Activated CD4-positive, alpha-beta T cell treated with anti-CD3 and anti-CD28 coated beads, Interleukin-2, amount 10 ng/mL, durations not matched to agents 7 days and 5 days (primary cell): ENCODE data around the gene UBE2E1. TPM values are rescaled to one million over a fixed set of nuclear protein-coding genes. Genes with fewer than 3 reads are reported as not detected.

Source experiments
- CTCF ChIA-PET: fragments of 350-600 bp; sonication (Branson Sonifier 250); formaldehyde crosslinking; loops from one replicate; lab custom pipeline; 2021; ENCODE audit warnings: antibody characterized with exemption; lab: Charles Lee
- POLR2A ChIA-PET: fragments of 350-600 bp; sonication (Branson Sonifier 250); formaldehyde crosslinking; loops from one replicate; lab custom pipeline; 2021; ENCODE audit warnings: antibody characterized with exemption; lab: Charles Lee
- DNase-seq: peaks from one replicate; pipeline ENCODE4 v3.0.0-alpha.2; 2020
- H3K27ac Mint-ChIP-seq: one replicate; pipeline ENCODE4 v1.8.0; 2021; ENCODE audit warnings: mild to moderate bottlenecking, moderate library complexity, mixed read lengths
- H3K27me3 Mint-ChIP-seq: one replicate; pipeline ENCODE4 v1.8.0; 2021; ENCODE audit warnings: mixed read lengths
- H3K36me3 Mint-ChIP-seq: one replicate; pipeline ENCODE4 v1.8.0; 2021; ENCODE audit warnings: low read depth, mixed read lengths
- H3K4me1 Mint-ChIP-seq: one replicate; pipeline ENCODE4 v1.8.0; 2021; ENCODE audit warnings: mixed read lengths
- H3K4me3 Mint-ChIP-seq: one replicate; pipeline ENCODE4 v1.8.0; 2021; ENCODE audit warnings: mild to moderate bottlenecking, moderate library complexity, mixed read lengths
- H3K9me3 Mint-ChIP-seq: one replicate; pipeline ENCODE4 v1.8.0; 2021; ENCODE audit warnings: mixed read lengths
- total RNA-seq, 2 experiments: library from RNA; stranded (reverse); gene quantifications; one replicate each; pipeline ENCODE4 v1.2.3, GENCODE V29; 2021

Gene UBE2E1
- total RNA-seq, 2 experiments from 2014 or later, result 65.5 to 66.1 TPM

DNA sequence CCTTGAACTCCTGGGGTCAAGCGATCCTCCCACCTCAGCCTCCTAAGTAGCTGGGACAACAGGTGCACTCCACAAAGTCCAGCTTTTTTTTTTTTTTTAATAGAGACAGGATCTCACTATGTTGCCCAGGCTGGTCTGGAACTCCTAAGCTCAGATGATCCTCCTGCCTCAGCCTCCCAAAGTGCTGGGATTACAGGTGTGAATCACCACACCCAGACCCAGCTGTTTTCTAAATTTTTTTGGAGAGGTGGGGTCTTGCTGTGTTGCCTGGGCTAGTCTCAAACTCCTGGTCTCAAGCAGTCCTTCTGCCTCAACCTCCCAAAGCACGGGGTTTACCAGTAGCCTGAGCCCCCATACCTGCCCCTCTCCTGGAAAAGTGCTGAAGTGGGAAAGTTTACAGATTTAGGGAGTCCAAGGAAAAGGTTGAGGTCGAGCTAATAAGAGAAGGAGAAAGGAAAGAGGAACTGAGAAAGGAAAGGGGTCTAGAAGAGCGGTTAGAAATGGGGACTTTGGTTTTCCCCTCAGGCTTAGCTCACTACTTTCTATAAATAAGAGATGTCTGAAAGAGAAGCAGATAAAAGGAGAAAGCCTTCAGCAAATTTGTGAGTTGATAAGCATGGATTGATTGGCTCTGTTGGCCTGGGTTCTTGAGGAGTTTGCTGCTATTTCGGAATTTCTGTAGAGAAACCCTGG is 23.6 kb downstream of the UBE2E1 start:
- Mint-ChIP-seq H3K4me1 (peaks cover 24% of the 10 kb centered on the region), H3K4me3 (no peak overlapping the region), H3K27me3 (no peaks in the 10 kb centered on the region), H3K36me3 (peaks cover 6% of the 10 kb centered on the region), H3K9me3 (no peaks in the 10 kb centered on the region), H3K27ac (no peak overlapping the region)
- CTCF ChIA-PET, result interaction anchor here (0.6 to 0.7 kb wide), 2 partner anchors 18 to 365 kb away, joined by 3 to 4 read pairs; no protein-coding TSS in a partner anchor
- DNase-seq, result no peak
- POLR2A ChIA-PET, result interaction anchor here (0.8 kb wide), 1 partner anchor 88 kb away, joined by 5 read pairs; the partner anchor contains the start of genes NKIRAS1 and RPL15

DNA sequence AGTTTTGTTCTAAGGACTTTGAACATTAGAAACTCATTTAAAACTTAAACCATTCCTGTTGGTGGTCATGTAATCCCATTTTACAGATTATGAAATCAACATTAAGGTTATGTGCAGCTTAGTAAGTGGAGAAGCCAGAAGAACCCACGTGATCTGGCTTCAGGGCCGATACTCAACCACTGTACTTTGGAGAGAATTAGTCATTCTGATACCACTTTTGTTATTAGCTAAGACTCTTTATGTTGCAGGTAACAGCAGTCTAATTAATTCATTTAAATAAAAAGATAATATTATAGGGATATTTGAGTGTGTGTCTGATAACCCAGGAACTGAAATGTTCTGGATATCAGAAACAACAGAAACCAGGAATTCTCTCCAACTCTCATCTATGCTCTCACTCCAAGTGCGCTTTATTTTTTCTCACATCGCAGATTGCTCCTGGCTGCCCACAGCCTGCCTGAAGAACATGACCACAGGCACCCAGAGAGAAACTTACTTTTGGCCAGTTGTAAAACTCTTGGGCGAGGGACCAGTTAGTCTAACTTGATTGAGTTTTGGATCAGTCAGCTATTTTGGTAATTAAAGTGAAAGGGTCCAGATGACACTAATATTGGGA is 25.2 kb downstream of the UBE2E1 start:
- POLR2A ChIA-PET, result no interaction called here

DNA sequence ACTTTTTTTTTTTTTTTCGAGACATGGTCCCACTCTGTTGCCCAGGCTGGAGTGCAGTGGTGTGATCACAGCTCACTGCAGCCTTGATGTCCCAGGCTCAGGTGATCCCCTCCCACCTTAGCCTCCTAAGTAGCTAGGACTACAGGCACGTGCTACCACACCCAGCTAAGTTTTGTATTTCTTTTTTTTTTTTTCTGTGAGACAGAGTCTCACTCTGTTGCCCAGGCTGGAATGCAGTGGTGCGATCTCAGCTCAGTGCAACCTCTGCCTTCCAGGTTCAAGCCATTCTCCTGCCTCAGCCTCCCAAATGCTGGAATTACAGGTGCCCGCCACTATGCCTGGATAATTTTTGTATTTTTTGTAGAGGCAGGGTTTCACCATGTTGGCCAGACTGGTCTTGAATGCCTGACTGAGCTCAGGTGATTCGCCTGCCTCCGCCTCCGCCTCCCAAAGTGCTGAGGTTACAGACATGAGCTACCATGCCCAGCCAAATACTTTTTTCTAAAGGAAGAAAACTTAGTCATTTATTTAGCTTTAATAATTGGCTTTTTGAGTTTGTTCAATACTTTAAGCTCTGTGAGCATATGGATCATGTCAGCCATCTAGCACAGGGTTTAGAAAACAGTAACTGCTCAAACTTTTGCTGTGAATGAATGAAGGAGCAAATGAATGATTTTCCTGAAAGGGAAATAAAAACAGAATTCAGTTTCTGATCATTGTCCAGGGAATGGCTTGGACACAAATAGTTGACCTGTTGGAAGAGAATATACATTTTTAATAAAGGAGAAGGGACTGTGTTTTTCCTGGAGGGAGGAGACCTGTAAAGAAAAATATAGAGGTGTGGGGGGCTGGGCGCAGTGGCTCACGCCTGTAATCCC is 26.0 kb downstream of the UBE2E1 start:
- Mint-ChIP-seq H3K4me3 (no peak overlapping the region), H3K27ac (no peak overlapping the region), H3K4me1 (peaks cover 19% of the 10 kb centered on the region), H3K9me3 (no peaks in the 10 kb centered on the region), H3K27me3 (no peaks in the 10 kb centered on the region), H3K36me3 (peaks cover 2% of the 10 kb centered on the region)
- no peak for DNase-seq
- CTCF ChIA-PET, result interaction anchor here (0.6 to 1.1 kb wide), 3 partner anchors 13 to 751 kb away, joined by 3 to 4 read pairs (median 3); no protein-coding TSS in a partner anchor
- POLR2A ChIA-PET, result interaction anchor here (0.6 kb wide), 1 partner anchor 25 kb away, joined by 3 read pairs; no protein-coding TSS in a partner anchor

More for the DNA sequence above, 25.2 kb downstream of the UBE2E1 start:
- Mint-ChIP-seq H3K36me3 (peaks cover 6% of the 10 kb centered on the region), H3K9me3 (no peaks in the 10 kb centered on the region), H3K4me3 (no peak overlapping the region), H3K27me3 (no peaks in the 10 kb centered on the region), H3K4me1 (peaks cover 22% of the 10 kb centered on the region), H3K27ac (no peak overlapping the region)
- no peak for DNase-seq
- CTCF ChIA-PET, result interaction anchor here (0.6 to 1.1 kb wide), 2 partner anchors 19 to 751 kb away, joined by 3 to 4 read pairs; no protein-coding TSS in a partner anchor

DNA sequence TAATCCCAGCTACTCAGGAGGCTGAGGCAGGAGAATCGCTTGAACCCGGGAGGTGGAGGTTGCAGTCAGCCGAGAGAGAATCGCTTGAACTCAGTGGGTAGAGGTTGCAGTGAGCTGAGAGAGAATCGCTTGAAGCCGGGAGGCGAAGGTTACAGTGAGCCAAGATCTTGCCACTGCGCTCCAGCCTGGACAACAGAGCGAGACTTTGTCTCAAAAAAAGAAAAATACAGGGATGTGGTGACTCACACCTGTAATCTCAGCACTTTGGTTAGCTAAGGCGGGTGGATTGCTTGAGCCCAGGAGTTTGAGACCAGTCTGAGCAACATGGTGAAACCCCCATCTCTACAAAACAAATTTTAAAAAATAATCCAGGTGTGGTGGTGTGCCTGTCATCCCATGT is 26.8 kb downstream of the UBE2E1 start:
- ChIA-PET CTCF (interaction anchor here (1.1 kb wide), 2 partner anchors 12 to 21 kb away, joined by 3 read pairs; no protein-coding TSS in a partner anchor), POLR2A (interaction anchor here (0.6 kb wide), 1 partner anchor 25 kb away, joined by 3 read pairs; no protein-coding TSS in a partner anchor)
- Mint-ChIP-seq H3K4me1 (peaks cover 19% of the 10 kb centered on the region), H3K9me3 (no peaks in the 10 kb centered on the region), H3K27ac (no peak overlapping the region), H3K36me3 (peaks cover 2% of the 10 kb centered on the region), H3K27me3 (no peaks in the 10 kb centered on the region), H3K4me3 (no peak overlapping the region)
- DNase-seq, result no peak

DNA sequence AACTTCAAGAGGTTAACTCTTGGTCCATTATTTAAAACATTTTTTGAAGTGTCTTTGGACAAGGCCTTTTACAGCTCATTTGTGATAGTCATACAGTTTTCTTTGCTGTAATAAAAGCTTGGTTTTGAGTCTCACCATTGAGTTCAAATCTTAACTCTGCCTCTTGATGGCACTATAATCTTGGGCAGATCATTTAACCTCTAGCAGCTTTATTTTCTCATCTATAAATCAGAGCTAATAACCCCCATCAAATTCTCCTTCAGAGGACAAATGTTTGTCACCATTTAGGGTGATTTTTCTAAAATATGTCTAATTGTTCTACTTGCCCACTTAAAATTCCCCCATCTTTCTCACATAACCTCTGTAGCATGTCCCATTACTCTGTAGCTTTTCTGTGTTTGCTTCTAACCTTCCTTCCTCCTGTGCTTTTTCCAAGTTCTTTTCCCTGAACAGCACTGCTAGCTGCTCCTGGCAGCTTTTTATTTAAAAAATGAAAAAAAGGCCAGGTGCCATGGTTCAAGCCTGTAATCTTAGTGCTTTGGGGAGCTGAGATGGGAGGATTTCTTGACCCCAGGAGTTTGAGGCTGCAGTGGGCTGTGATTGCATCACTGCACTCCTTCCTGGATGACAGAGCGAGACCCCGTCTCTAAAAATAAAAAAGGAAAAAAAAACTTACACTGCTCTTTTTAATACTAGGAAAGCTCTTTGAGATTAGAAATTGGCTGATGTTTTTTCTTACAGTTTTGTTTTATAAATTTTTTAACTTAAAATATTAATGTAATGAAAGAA is 28.5 kb downstream of the UBE2E1 start:
- Mint-ChIP-seq H3K4me3 (no peak overlapping the region), H3K27me3 (no peaks in the 10 kb centered on the region), H3K36me3 (no peaks in the 10 kb centered on the region), H3K9me3 (no peaks in the 10 kb centered on the region), H3K27ac (no peak overlapping the region), H3K4me1 (peaks cover 17% of the 10 kb centered on the region)
- ChIA-PET CTCF (interaction anchor here (1.1 to 1.2 kb wide), 3 partner anchors 18 to 52 kb away, joined by 3 read pairs; no protein-coding TSS in a partner anchor), POLR2A (no interaction called here)
- no peak for DNase-seq

DNA sequence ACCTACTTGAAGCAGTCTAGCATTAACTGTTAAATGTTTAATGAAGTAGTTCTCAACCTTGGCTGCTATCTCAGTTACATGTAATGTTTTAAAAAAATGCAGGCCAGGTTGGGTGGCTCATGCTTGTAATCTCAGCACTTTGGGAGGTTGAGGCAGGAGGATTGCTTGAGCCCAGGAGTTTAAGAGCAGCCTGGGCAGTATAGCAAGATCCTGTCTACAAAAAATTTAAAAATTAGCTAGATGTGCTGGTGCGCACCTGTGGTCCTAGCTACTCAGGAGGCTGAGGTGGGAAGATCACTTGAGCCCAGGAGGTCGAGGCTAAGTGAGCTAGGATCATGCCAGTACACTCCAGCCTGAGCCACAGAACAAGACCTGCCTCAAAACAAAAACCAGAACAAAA is 29.3 kb downstream of the UBE2E1 start:
- DNase-seq, result no peak
- POLR2A ChIA-PET, result no interaction called here
- no peaks in the 10 kb centered on the region for H3K27me3 Mint-ChIP-seq
- no peak overlapping the region for H3K4me3 Mint-ChIP-seq
- no peaks in the 10 kb centered on the region for H3K36me3 Mint-ChIP-seq
- H3K27ac Mint-ChIP-seq, result no peak overlapping the region
- no peaks in the 10 kb centered on the region for H3K9me3 Mint-ChIP-seq
- peaks cover 11% of the 10 kb centered on the region for H3K4me1 Mint-ChIP-seq
- CTCF ChIA-PET, result no interaction called here

DNA sequence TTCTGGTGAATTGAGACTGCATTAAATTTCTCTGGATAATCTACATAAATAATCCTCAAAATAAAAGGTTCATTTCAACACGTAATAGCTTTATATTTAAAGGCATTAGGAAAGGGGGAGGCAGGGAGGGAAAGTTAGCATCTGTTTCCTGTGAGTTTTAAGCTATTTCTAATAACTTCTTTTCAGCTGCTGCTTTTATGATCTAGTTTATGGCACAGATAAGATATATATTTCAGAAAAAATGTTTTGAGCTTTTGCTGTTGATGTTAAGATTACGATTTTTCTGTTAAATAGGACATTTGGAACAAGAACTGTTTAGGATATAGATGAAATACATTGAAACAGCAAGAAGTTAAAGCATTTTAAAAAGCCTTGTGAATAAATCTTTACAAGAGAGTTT is 30.0 kb downstream of the UBE2E1 start:
- Mint-ChIP-seq H3K27me3 (no peaks in the 10 kb centered on the region), H3K27ac (no peak overlapping the region), H3K36me3 (peaks cover 2% of the 10 kb centered on the region), H3K4me3 (no peak overlapping the region), H3K9me3 (no peaks in the 10 kb centered on the region), H3K4me1 (peaks cover 4% of the 10 kb centered on the region)
- ChIA-PET POLR2A (no interaction called here), CTCF (interaction anchor here (0.5 kb wide), 1 partner anchor 165 kb away, joined by 6 read pairs; no protein-coding TSS in a partner anchor)
- no peak for DNase-seq

DNA sequence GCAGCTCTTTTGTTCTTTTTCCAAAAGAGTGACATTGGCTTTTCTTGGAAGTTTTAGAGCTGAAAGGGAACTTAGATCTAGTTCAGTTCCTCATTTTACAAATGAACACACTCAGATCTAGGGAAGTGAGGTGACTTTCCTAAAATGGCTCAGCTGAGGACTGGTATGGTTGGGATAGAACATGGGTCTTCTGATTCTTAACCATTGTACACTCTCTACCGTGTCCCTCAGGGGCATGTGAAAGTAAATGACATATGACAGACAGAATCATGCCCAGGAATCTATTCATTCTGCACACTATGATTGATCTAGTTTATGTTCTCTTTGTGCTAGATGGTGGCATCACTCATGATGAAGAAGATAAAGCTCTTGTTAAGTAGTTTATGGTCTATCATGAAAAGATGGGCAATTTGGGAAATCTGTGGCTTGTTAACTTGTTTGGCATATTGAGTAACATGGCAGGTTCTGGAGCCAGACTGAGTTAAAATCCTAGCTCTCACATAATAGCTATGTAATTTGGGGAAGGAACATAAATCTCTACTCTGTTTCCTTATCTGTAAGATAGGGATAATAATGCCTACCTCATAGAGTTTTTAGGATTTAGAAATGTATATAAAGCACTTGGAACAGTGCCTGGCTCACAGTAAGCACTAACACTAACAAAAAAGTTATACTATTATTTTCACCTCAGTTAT is 30.9 kb downstream of the UBE2E1 start:
- Mint-ChIP-seq H3K9me3 (no peaks in the 10 kb centered on the region), H3K36me3 (peaks cover 4% of the 10 kb centered on the region), H3K4me3 (no peak overlapping the region), H3K27me3 (no peaks in the 10 kb centered on the region), H3K4me1 (peaks cover 1% of the 10 kb centered on the region), H3K27ac (no peak overlapping the region)
- CTCF ChIA-PET, result interaction anchor here (1.0 kb wide), 2 partner anchors 10 to 33 kb away, joined by 3 to 5 read pairs; no protein-coding TSS in a partner anchor
- no peak for DNase-seq
- POLR2A ChIA-PET, result no interaction called here

DNA sequence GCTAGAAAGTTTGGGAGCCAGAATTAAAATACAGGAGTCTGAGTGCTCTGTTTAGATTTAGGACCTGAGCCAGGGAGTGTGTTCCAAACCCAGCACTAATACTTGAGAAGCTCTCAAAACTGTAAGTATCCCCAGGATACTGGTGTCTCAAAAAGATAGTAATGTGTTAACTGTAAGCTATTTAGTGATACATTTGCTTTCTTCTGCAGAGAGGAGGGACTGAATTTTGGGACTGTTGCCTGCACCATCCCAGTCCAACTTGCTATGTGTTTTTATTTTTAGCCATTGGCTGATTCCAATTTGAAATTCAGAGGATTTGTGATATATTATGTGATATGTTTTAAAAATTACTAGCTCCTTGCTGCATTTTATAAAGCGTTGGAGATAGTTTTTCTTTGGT is 31.5 kb downstream of the UBE2E1 start:
- CTCF ChIA-PET, result interaction anchor here (0.6 to 1.0 kb wide), 3 partner anchors 9 to 33 kb away, joined by 3 to 5 read pairs (median 3); no protein-coding TSS in a partner anchor
- POLR2A ChIA-PET, result no interaction called here

DNA sequence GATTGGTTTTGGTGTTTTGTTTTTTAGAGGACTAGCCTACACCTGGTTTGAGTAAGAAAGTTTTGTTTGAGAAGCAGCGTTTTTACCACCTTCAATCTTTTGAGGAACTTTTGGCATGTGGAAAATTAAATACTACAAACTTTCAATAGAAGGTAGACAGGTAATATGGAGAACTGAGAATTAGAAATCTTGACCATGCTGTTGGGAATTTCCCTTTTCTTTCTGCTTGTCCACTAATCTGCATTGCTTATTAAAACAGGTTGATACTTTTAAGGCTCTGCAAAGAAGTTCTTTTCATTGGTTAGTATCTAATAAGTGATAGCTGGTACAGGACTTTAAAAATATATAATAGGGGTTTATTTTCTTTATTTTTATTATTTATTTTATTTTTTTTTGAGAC is 31.9 kb downstream of the UBE2E1 start:
- no peaks in the 10 kb centered on the region for H3K9me3 Mint-ChIP-seq
- DNase-seq, result no peak
- CTCF ChIA-PET, result interaction anchor here (0.6 to 1.0 kb wide), 4 partner anchors 9 to 34 kb away, joined by 3 to 5 read pairs (median 3); no protein-coding TSS in a partner anchor
- no peak overlapping the region for H3K27ac Mint-ChIP-seq
- no peak overlapping the region for H3K4me3 Mint-ChIP-seq
- peaks cover 4% of the 10 kb centered on the region for H3K36me3 Mint-ChIP-seq
- POLR2A ChIA-PET, result no interaction called here
- no peaks in the 10 kb centered on the region for H3K27me3 Mint-ChIP-seq
- peaks cover 4% of the 10 kb centered on the region for H3K4me1 Mint-ChIP-seq

More for the DNA sequence above, 31.5 kb downstream of the UBE2E1 start:
- H3K4me3 Mint-ChIP-seq, result no peak overlapping the region
- no peaks in the 10 kb centered on the region for H3K27me3 Mint-ChIP-seq
- no peak overlapping the region for H3K27ac Mint-ChIP-seq
- H3K4me1 Mint-ChIP-seq, result peaks cover 4% of the 10 kb centered on the region
- H3K9me3 Mint-ChIP-seq, result no peaks in the 10 kb centered on the region
- DNase-seq, result no peak
- peaks cover 4% of the 10 kb centered on the region for H3K36me3 Mint-ChIP-seq

DNA sequence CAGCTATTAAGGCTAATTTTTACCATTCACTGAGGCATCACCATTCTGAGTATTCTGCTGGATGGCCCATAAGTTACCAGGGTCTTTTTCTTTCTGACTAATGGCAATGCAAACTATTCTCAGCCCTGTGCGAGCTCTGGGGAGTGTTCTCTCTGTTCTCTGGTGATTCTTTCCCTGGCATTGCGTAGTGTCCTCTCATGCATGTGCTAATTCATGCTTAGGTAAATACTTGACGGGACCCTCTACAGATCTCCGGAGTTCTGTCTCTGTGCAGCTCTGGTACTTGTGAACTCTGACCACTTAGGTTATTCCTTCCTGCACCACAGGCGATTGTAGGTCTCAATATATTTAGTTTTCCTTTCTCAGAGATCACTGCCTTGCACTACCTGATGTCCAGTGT is 34.8 kb downstream of the UBE2E1 start:
- H3K36me3 Mint-ChIP-seq, result peaks cover 6% of the 10 kb centered on the region
- ChIA-PET CTCF (no interaction called here), POLR2A (no interaction called here)
- no peak overlapping the region for H3K27ac Mint-ChIP-seq
- H3K9me3 Mint-ChIP-seq, result no peaks in the 10 kb centered on the region
- H3K27me3 Mint-ChIP-seq, result no peaks in the 10 kb centered on the region
- H3K4me1 Mint-ChIP-seq, result peaks cover 4% of the 10 kb centered on the region
- no peak for DNase-seq
- no peak overlapping the region for H3K4me3 Mint-ChIP-seq
